Posterior vena cava (tissue), 2 donors: ENCODE results near the gene CDC16. TPM values are rescaled to one million over a fixed set of nuclear protein-coding genes. Genes with fewer than 3 reads are reported as not detected.

Experiments used
- DNase-seq: peaks from one replicate; pipeline ENCODE4 v3.0.0-alpha.2; 2020; ENCODE audit warnings: low spot score
- intact Hi-C, 2 donors: fragments of 100-400 bp; cut with DNase I; formaldehyde crosslinking; loops; one replicate each; pipeline versions ENCODE4 v1.14.1 to v1.14.2; 2022 to 2023
- microRNA-seq, 2 donors: library from miRNA; unstranded; fragments of <30 nt; microRNA quantifications; one replicate each; pipeline ENCODE4 v1.2.0, GENCODE V29; 2020 to 2021; ENCODE audit warnings: borderline microRNAs expressed in 2 of 2
- total RNA-seq, 2 donors: library from RNA; stranded (reverse); fragmentation: NEBNext Ultra II Directional; extraction: Animal tissue kit (Norgen Biotek cat#: 25700); gene quantifications; one replicate each; pipeline ENCODE4 v1.2.1, GENCODE V29; 2021
- donor health status: DM: yes; HTN: yes; CAD: no.
- donor health status: DM: yes; HTN: yes; CAD: no.

The CDC16 gene
- total RNA-seq, 2 donors from 2014 or later = 46.8 TPM

GRCh38 chr13:114315074-114315785 is 80.5 kb downstream of the CDC16 start:
- no peak for DNase-seq
- intact Hi-C loops = no loop called here

- intact Hi-C loops = no loop called here
- no peak for DNase-seq
Measured at GRCh38 chr13:114318624-114319023, 83.9 kb downstream of the CDC16 start.

- DNase-seq = no peak
- intact Hi-C loops = no loop called here
Measured at GRCh38 chr13:114319441-114319913, 84.8 kb downstream of the CDC16 start.

GRCh38 chr13:114320065-114320464 is 85.4 kb downstream of the CDC16 start:
- no peak for DNase-seq
- intact Hi-C loops = no loop called here

GRCh38 chr13:114321256-114321655 is 86.6 kb downstream of the CDC16 start:
- DNase-seq = no peak
- intact Hi-C loops = no loop called here

Small RNAs within 50 kb of the gene (microRNA-seq; reads per million reads assigned to microRNA genes)
- gene MIR4502 (0 reads per million in 2 donors), gene MIR548AR (0 reads per million in 2 donors)

Other genes with a start within 250 kb of the CDC16 start
- gene RASA3, start 102.3 kb upstream of the CDC16 start, total RNA-seq = 10 to 100 TPM; 28.8 to 30.1 TPM
- gene CFAP97D2, start 55.6 kb upstream of the CDC16 start, total RNA-seq = not detected
- gene UPF3A, start 46.7 kb downstream of the CDC16 start, total RNA-seq = 10 to 100 TPM; 35.2 to 36.7 TPM
- 10 to 100 TPM; 16.3 to 16.4 TPM for gene CHAMP1, start 79.6 kb downstream of the CDC16 start, total RNA-seq